HT1080 (cell line): ENCODE measurements around the gene SERHL2. TPM values are rescaled to one million over a fixed set of nuclear protein-coding genes. Genes with fewer than 3 reads are reported as not detected.

ENCODE experiments used
- small RNA-seq: library from RNA; depleted of rRNA; stranded (forward); fragments of <200 nt; gene quantifications from one replicate; pipeline ENCODE3, GENCODE V24; 2014
- total RNA-seq: library from RNA; depleted of rRNA; stranded (reverse); fragments of >200 nt; shearing (Covaris generic); gene quantifications from 2 replicates; pipeline ENCODE4 v1.2.3, GENCODE V29; 2014; rRNA removed

The SERHL2 gene
- total RNA-seq, 1 experiment from 2014 or later = 0.63 TPM

Small RNA genes lying within 50 kb of the gene (small RNA-seq; reads per million reads assigned to genes)
- not detected for gene RN7SKP80
- gene RNU6-513P = not detected

Other genes with a start within 250 kb of the SERHL2 start
- gene NFAM1, start 121.6 kb upstream of the SERHL2 start, total RNA-seq = not detected in 2 replicates
- gene RRP7A, start 34.2 kb upstream of the SERHL2 start, total RNA-seq = 48.7 and 50.0 TPM in 2 replicates
- 46.4 and 58.3 TPM in 2 replicates for gene POLDIP3, start 60.9 kb downstream of the SERHL2 start, total RNA-seq
- gene ATP5MGL, start 86.6 kb downstream of the SERHL2 start, total RNA-seq = 0.27 TPM in 1 of 2 replicates, not detected in the other
- 69.9 and 112 TPM in 2 replicates for gene CYB5R3, start 95.4 kb downstream of the SERHL2 start, total RNA-seq
- gene A4GALT, start 166.9 kb downstream of the SERHL2 start, total RNA-seq = 6.9 and 7.3 TPM in 2 replicates